ENCODE data around the gene PIP5K1B.

Gene PIP5K1B

GRCh38 chr9:69012696-69013381 lies 307.8 kb downstream of the PIP5K1B start:
- DNase-seq (ENCODE audit: low read depth): peak; percentile 41
- TF ChIP-seq CTCF (IDR thresholded peaks at IDR 0.05; ENCODE audit: insufficient read depth, low read depth, low read length, missing control alignments): no peak
- no peak overlapping the region for H3K4me3 ChIP-seq (ENCODE audit: low read depth, low read length)

- no peak for TF ChIP-seq CTCF (IDR thresholded peaks at IDR 0.05; ENCODE audit: insufficient read depth, low read depth, low read length, missing control alignments)
- H3K4me3 ChIP-seq (ENCODE audit: low read depth, low read length): no peak overlapping the region
- DNase-seq (ENCODE audit: low read depth): no peak
Measured at GRCh38 chr9:69013382-69013727, 308.3 kb downstream of the PIP5K1B start.

GRCh38 chr9:69014013-69014412 lies 309.0 kb downstream of the PIP5K1B start, which contains the start of gene PRKACG:
Gene PRKACG (minus strand): TSS chr9:69014113. CDS start chr9:69014092, 21 bp downstream.
- H3K4me3 ChIP-seq (ENCODE audit: low read depth, low read length): no peak within 1 kb of the TSS
- TF ChIP-seq CTCF (IDR thresholded peaks at IDR 0.05; ENCODE audit: insufficient read depth, low read depth, low read length, missing control alignments): no peak
- no peak for DNase-seq (ENCODE audit: low read depth)

GRCh38 chr9:69016191-69017096 lies 311.4 kb downstream of the PIP5K1B start:
- H3K4me3 ChIP-seq (ENCODE audit: low read depth, low read length): no peak overlapping the region
- DNase-seq (ENCODE audit: low read depth): no peak
- no peak for TF ChIP-seq CTCF (IDR thresholded peaks at IDR 0.05; ENCODE audit: insufficient read depth, low read depth, low read length, missing control alignments)

GRCh38 chr9:69018737-69019136 lies 313.7 kb downstream of the PIP5K1B start:
- no peak overlapping the region for H3K4me3 ChIP-seq (ENCODE audit: low read depth, low read length)
- TF ChIP-seq CTCF (IDR thresholded peaks at IDR 0.05; ENCODE audit: insufficient read depth, low read depth, low read length, missing control alignments): peak; percentile 4
- DNase-seq (ENCODE audit: low read depth): no peak

- DNase-seq (ENCODE audit: low read depth): peak; percentile 28
- H3K4me3 ChIP-seq (ENCODE audit: low read depth, low read length): no peak overlapping the region
- TF ChIP-seq CTCF (IDR thresholded peaks at IDR 0.05; ENCODE audit: insufficient read depth, low read depth, low read length, missing control alignments): no peak
Measured at GRCh38 chr9:69019808-69020207, 314.8 kb downstream of the PIP5K1B start.

Data from GM12865 (cell line).